Stimulated activated CD4-positive, alpha-beta T cell treated with anti-CD3 and anti-CD28 coated beads, TNF-alpha, amount 100 ng/mL, for 1 hour (primary cell): ENCODE results near the gene NEMP2.
"Not testable (repeated sequence)": the region's sequence is repeated elsewhere in the genome, so short reads cannot be mapped to it uniquely, and the experiment has no call there.

Experiments used
- DNase-seq, 3 donors: peaks; one replicate each; pipeline ENCODE4 v3.0.0-alpha.2; 2020; ENCODE audit warnings: low read depth in 3 of 3, low spot score in 1 of 3

NEMP2 gene

GRCh38 chr2:190527214-190527613 lies 7.3 kb downstream of the NEMP2 start:
- DNase-seq: no peak

DNA sequence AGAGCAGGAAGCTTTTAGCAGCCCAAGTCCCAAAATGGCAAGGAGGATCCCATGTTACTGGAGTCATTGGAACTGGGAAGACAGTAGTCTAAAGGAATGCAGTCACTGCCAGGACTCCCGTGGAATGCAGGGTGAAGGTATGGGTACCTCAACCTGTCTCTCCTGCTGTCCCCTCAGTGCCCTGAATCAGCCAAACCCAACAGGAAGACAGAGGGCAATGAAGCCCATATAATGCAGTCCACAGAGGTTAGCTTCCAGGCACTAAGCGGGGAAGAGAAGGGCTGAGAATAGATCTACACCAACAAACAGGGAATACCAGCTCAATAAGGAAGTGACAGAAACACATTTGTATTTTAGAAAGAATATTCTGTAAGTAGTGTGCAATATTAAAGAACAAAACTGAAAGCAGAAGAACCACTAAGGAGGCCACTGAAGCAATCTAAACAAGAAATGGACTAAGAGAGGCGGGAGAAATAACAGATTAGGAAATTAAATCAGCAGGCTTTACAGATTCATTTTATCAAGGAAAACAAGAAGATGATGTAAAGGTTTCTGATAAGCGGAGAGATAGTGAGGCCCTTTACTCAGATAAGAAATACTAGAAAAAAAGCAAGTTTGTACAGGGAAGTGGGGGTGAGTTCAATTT lies 8.3 kb downstream of the NEMP2 start:
- no peak for DNase-seq

DNA sequence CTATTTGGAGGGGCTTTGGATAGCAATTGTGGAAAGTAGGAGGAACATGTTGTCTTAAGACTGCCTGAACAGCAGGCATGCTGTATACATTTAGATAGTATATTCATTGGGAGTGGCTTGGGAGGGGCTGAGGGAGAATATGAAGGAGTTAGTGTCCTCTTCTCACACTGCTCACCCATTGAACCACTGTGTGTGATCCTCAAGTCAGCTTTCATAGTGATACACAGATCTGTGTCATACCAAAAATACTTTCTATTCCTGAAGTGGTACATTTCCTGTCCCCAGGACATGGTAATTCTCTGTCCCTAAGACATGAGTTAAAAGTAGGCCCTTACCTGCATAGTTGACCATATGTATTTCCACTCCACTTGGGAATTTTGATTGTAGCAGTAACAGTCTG lies 9.6 kb downstream of the NEMP2 start:
- DNase-seq: no peak

DNA sequence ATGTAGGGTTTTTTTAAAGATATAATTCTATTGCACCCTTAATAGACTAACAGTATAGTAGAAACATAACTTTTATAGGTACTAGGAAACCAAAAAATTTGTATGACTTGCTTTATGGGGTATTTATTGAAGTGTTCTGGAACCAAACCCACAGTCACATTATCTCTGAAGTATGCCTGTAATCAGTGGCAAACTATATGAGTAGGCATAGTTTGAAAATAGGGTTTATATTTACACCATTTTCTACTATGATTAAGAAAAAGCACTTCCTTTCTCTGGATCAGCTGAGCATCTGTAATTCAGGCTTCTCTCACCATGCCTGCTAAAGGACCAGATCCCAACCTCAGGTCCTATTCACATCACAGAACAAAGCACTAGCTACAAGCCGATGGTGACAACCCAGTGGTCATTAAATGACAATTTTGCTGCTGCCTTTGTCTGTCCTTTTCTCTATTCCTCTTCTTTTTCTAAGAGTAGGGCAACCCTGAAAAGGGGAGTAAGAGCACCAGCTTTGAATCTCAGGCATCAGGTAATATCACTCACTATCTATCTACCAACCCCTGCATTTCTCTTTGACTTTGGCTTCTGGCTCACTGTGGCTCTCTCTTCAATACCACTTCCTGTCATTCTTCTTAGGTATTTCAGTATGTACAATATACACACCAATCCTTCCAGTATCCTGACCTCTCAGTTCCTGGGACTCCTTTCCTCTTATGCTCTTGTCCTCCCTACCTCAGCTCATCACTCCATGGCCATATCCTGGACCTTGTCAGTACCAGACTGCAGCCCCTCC lies 14.4 kb downstream of the NEMP2 start:
- DNase-seq: no peak

- DNase-seq: no peak
Measured at GRCh38 chr2:190517468-190517867, 17.1 kb downstream of the NEMP2 start.

- no peak for DNase-seq
Measured at GRCh38 chr2:190515687-190516086, 18.8 kb downstream of the NEMP2 start.

GRCh38 chr2:190514676-190515075 lies 19.8 kb downstream of the NEMP2 start:
- DNase-seq: no peak

- DNase-seq: no peak
Measured at GRCh38 chr2:190513877-190514276, 20.6 kb downstream of the NEMP2 start.

GRCh38 chr2:190512539-190513095 lies 21.9 kb downstream of the NEMP2 start:
- DNase-seq: no peak

DNA sequence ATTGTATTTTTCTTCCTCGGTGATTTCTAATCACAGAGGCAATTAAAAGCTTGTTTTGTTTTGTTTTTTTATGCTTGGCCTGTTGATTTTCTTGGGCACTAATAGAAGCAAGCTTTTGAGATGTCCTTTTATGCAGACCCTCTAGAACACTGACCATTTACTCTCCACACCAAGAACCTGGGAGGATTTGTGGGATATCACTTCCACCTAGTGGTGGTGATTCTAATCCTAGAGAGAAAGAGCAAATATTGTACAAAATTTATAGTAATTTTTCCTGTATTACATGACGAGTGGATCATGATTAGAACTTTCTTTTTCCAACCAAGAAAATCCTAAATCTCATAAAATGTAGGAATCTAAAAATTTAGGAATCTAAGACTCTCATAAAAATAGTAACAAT lies 23.4 kb downstream of the NEMP2 start:
- no peak for DNase-seq

GRCh38 chr2:190509895-190510294 lies 24.6 kb downstream of the NEMP2 start:
- not testable (repeated sequence) for DNase-seq

GRCh38 chr2:190507135-190507534 lies 27.4 kb downstream of the NEMP2 start:
- no peak for DNase-seq

DNA sequence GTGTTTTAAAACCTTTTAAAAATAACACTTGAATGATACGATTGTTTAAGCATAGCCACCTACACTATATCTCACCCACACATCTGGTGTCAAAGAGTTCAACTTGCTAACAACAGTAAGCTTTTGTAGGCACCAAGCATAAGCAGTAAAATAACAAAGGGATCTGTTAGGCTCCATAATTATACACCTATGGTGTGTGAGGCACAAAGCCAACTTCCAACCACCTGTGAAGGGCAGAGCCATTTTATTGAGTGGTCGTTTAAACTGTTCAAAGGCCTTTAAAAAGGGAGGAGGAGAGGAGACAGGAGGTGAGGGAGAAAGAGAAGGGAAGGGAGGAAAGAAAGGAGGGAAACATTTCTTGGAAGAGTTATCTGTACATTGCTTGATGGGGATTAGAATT lies 27.9 kb downstream of the NEMP2 start:
- no peak for DNase-seq

- no peak for DNase-seq
Measured at GRCh38 chr2:190505696-190506095, 28.8 kb downstream of the NEMP2 start.

DNA sequence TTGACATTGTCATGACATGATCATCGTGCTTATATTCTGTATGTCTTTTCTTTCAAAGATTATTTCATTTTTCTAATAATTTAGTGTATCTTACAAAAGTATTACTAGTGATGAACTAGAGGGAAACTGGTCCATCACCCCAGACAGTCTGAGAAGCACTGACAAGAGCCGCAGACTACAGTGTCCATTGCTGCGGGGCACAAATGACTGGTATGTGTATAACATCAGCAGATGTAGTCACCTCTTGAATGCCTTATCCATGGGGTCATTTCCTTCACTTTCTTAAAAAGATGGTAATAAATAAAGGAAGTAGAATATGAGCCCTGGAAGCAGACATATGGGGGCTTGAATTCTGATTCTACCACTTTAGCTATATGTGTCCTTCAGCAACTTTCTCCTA lies 29.6 kb downstream of the NEMP2 start:
- no peak for DNase-seq

DNA sequence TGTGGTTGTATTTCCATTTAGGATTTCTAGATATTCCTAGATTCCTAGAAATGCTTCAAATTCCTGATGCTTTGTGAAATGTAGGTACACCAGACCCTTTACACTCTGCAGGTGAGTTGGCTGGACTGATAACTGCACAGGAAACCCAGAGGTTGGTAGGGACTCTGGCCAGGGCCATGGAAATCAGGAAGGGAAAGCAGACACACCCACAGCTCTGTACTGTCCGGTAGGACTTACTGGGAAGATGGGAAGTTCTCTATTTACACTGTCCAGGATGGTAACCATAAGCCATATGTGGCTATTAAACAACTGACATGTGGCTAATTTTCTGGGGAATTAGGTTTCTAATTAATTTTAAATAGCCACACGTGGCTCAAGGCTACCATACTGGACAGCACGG lies 31.4 kb downstream of the NEMP2 start:
- DNase-seq: no peak

DNA sequence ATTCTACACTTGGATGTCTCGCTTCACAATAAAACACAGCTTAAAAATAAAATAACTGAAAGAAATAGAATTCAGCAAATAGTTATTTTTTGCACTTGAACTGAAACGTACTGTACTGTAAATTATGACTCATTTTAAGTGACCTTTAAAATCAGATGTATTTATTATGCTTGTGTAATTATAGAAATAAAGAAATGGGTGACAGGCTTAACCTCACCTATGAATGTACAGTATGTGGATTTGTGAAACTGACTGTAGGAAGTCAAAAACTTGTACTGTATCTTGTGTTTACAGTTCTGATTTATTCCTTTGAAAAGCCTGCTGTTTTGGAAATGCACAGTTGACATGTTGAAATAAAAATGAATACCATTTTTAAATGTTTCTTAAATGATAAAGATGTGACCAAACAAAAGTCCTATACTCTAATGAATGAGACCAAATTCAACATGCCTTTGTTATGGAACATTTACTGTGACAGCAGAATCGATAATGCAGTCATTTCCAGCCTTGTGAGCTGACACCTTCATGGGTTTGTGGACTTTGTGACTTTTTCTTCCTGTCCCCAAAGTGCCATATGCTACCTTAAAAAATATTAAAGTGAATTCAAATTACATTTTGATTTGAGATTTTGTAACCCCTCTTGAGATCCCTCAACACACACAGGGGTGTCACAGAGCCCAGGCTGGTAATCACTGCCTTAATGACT lies 32.7 kb downstream of the NEMP2 start:
- DNase-seq: no peak

DNA sequence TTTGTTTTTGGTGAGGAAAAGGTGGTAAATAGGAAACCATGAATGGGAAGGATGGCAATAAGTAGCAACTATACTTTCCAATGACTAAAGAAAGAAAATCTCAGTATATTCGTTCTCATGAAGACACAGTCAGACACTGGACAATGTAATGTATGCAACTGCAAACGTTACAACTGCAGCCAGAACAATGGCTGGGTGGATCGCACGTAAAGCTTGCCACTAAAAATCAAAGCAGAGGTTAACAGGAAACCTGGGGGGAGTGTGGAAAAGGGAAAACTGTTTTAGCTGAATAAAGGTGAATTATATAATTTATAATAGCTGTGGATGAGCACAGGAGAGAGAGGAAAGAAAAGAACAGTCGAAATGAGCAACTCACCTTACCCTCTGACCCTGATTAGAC lies 33.3 kb downstream of the NEMP2 start:
- no peak for DNase-seq

- no peak for DNase-seq
Measured at GRCh38 chr2:190500054-190500502, 34.4 kb downstream of the NEMP2 start.

DNA sequence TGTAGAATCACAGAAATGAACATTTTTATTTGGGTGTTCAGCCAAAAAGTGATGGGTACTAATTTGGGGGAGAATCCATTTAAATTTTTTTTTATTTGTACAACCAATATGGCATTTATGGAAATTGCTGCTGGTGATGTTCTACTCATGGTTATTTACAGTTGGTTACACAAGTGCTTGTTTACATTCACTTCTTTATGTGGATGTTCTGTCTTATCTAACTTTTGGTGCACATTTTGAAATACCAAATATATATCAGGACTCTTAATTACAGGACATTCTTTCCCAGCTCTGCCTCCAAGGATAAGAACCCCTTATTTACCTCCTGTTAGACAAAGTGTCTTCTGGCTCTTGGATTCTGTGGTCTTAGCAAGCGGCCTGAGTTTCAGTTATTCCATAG lies 35.2 kb downstream of the NEMP2 start:
- no peak for DNase-seq

DNA sequence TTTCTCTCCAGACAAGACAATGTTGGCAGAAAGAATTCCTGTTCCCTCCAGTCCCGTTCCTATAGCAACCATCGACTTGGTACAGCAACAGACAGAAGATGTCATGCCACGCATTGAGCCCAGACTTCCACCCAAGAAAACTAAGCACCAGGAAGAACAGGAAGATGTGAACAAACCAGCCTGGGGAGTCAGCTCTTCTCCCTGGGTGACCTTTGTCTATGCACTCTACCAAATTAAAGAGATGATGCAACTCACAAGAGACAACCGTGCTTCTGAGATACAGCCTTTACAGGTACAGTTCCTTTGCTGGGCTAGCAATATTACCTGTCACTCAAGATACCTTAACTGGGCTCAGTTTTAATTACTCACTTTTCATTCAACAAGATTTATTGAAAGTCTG lies 37.1 kb downstream of the NEMP2 start:
- DNase-seq: no peak
